Activated naive CD8-positive, alpha-beta T cell treated with anti-CD3 and anti-CD28 coated beads, Interleukin-2, amount 50 U/mL, for 24 hours (primary cell): ENCODE data around the gene GFOD1.
"Not testable (repeated sequence)": the region's sequence is repeated elsewhere in the genome, so short reads cannot be mapped to it uniquely, and the experiment has no call there.

Source experiments
- ATAC-seq: fragments of 150-1000 bp; cut with Tn5 transposase; one replicate; pipeline ENCODE4 v1.10.0; 2021
- DNase-seq: peaks from one replicate; pipeline ENCODE4 v3.0.0; 2021
- H3K27ac Mint-ChIP-seq: one replicate; pipeline ENCODE4 v1.8.0; 2021; ENCODE audit warnings: mild to moderate bottlenecking, mixed read lengths
- H3K27me3 Mint-ChIP-seq: one replicate; pipeline ENCODE4 v1.8.0; 2021; ENCODE audit warnings: mixed read lengths
- H3K36me3 Mint-ChIP-seq: one replicate; pipeline ENCODE4 v1.8.0; 2021; ENCODE audit warnings: low read depth, mixed read lengths
- H3K4me1 Mint-ChIP-seq: one replicate; pipeline ENCODE4 v1.8.0; 2021; ENCODE audit warnings: mixed read lengths
- H3K4me3 Mint-ChIP-seq: one replicate; pipeline ENCODE4 v1.8.0; 2021; ENCODE audit warnings: mild to moderate bottlenecking, moderate library complexity, mixed read lengths
- H3K9me3 Mint-ChIP-seq: one replicate; pipeline ENCODE4 v1.8.0; 2021; ENCODE audit warnings: mixed read lengths

Gene GFOD1

GRCh38 chr6:13348334-13349113 is 138.9 kb downstream of the GFOD1 start:
- no peak for ATAC-seq
- no peak overlapping the region for H3K27ac Mint-ChIP-seq
- H3K9me3 Mint-ChIP-seq = no peaks in the 10 kb centered on the region
- H3K27me3 Mint-ChIP-seq = no peaks in the 10 kb centered on the region
- DNase-seq = no peak
- H3K4me3 Mint-ChIP-seq = no peak overlapping the region
- H3K4me1 Mint-ChIP-seq = peaks cover 6% of the 10 kb centered on the region
- no peaks in the 10 kb centered on the region for H3K36me3 Mint-ChIP-seq

DNA sequence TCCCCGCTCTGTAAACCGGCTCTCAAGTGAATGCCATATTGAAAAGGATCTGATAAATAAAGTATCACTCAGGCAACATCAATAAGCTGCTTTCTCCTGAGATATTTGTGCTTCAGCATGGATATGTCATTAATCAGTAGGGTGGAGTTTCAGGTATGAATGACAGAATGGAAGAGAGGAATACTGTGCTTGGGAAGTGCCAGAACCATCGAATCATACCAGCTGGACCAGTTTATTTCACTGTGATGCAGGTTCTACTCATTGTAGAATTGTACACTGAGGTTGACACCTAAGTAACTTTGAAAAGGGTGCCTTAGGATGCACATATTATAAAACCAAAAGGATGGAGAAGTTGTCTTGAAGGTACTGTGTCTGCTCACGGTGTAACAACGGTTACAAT is 141.2 kb downstream of the GFOD1 start:
- no peak overlapping the region for H3K4me3 Mint-ChIP-seq
- no peak for ATAC-seq
- H3K27me3 Mint-ChIP-seq = no peaks in the 10 kb centered on the region

DNA sequence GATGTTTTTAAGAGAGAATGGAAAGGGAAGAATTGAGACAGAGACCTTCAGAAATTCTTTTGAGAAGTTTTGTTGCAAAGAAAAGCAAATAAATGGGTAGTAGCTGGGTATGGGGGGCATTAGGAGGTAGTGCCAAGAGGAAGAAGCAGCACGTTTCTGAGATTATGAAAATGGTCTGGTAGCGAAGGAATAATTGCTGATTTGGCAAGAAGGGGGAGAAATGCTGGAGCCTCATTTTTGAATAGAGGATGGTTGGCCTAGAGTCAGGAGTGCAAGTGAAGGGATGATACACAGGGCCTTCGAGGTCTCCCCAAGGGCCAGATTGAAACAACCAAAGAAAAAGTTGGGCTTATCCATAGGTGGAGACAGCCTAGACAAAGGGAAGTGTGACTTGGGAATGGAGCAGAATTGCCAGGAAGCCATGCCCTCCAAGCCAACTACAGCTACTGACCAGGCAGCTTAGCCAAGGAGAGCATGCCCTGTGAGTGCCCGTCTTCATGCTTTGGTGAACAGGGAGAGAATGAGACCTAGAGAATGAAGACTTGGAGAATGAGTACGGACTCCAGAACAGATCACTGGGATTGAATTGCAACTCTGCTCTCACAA is 144.9 kb downstream of the GFOD1 start:
- H3K4me3 Mint-ChIP-seq = no peak overlapping the region
- no peaks in the 10 kb centered on the region for H3K36me3 Mint-ChIP-seq
- ATAC-seq (no peak), DNase-seq (no peak)
- H3K4me1 Mint-ChIP-seq = peaks cover 15% of the 10 kb centered on the region
- H3K27me3 Mint-ChIP-seq = no peaks in the 10 kb centered on the region
- peaks cover 12% of the 10 kb centered on the region for H3K9me3 Mint-ChIP-seq
- H3K27ac Mint-ChIP-seq = no peak overlapping the region

More for the DNA sequence above, 141.2 kb downstream of the GFOD1 start:
- H3K9me3 Mint-ChIP-seq = peaks cover 12% of the 10 kb centered on the region
- no peaks in the 10 kb centered on the region for H3K36me3 Mint-ChIP-seq
- no peaks in the 10 kb centered on the region for H3K4me1 Mint-ChIP-seq
- H3K27ac Mint-ChIP-seq = no peak overlapping the region
- no peak for DNase-seq

DNA sequence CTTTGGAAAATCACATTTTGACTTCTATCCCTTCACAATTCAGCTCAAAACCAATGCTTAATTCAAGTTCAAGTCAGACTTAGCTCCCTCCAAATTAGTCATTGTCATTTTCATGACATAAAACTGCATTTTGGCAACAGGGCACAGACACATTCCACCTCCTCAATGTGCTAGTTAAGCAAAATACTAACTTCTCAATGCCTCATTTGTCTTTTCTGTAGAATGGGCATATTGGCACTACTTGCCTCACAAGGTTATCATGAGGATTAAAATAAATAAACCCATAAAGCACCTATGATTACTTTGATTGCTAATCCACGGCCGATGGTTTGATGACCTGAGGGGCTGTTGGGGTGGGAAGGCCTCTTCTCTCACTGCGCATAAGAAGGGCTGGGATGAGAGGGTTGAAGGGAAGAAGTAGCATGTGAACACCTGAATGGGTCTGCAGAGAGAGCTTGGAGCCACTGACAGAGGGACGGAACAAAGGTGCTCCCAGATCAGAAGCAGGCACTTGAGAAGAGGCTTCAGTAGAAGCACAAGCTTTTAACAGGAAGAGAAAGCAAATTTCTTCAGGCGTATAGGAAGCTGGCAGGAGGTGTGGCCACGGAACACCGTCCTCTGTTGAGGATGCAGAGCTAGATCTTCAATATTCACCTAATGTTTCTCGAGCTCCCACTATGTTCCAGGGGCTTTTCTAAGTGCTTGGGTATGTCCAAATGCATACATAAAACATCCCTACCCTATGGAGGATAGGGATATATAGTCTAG is 147.4 kb downstream of the GFOD1 start:
- H3K27me3 Mint-ChIP-seq = no peaks in the 10 kb centered on the region
- H3K36me3 Mint-ChIP-seq = no peaks in the 10 kb centered on the region
- ATAC-seq = no peak
- H3K9me3 Mint-ChIP-seq = peaks cover 12% of the 10 kb centered on the region
- H3K27ac Mint-ChIP-seq = no peak overlapping the region
- no peak for DNase-seq
- no peak overlapping the region for H3K4me3 Mint-ChIP-seq
- H3K4me1 Mint-ChIP-seq = peaks cover 24% of the 10 kb centered on the region

- ATAC-seq = no peak
- Mint-ChIP-seq H3K4me3 (no peak overlapping the region), H3K9me3 (peaks cover 12% of the 10 kb centered on the region), H3K27me3 (no peaks in the 10 kb centered on the region), H3K4me1 (peaks cover 27% of the 10 kb centered on the region), H3K27ac (peak overlapping the region; percentile 29), H3K36me3 (no peaks in the 10 kb centered on the region)
- DNase-seq = no peak
Observed at GRCh38 chr6:13338038-13338437, 149.4 kb downstream of the GFOD1 start.

DNA sequence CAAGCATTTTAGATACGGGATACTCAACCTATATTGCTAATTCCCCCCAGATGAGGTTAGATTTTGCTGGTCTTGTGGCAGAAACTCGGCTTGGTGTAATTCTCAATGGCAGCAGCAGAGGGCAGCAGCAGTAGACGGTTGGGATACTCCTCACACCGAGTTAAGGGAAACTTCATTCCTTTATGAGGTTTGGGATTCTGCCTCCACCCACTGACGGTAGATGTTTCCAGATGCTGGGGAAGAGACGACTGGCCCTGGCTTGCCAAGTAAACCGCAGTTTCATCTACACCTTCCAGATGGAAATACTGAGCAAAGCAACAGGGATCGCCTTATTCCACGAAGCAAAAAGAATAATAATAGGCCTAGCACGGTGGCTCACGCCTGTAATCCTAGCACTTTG is 150.8 kb downstream of the GFOD1 start:
- Mint-ChIP-seq H3K9me3 (no peaks in the 10 kb centered on the region), H3K27ac (no peak overlapping the region), H3K36me3 (no peaks in the 10 kb centered on the region), H3K27me3 (no peaks in the 10 kb centered on the region), H3K4me3 (no peak overlapping the region), H3K4me1 (peaks cover 29% of the 10 kb centered on the region)
- DNase-seq (peak; percentile 87), ATAC-seq (peak; percentile 57)

DNA sequence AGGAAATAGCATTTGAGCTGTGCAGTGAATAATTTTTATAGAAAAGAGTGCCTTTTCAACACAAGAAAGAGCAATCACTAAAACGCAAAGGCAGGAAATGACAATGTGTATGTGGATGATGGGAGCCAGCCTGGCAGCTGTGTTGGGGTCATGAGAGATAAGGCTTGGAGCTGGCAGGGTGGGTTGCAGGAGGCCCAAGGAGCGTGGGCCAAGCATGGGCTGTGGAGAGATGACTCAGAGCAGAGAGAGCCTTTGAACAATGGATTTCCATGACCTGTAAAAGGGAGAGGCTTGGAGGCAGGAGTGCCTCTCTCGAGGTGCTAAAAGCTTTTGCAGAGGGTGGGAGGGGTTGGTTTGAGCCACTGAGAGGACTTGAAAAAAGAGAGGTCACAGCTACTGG is 152.4 kb downstream of the GFOD1 start:
- Mint-ChIP-seq H3K27me3 (no peaks in the 10 kb centered on the region), H3K9me3 (no peaks in the 10 kb centered on the region), H3K36me3 (no peaks in the 10 kb centered on the region), H3K27ac (no peak overlapping the region), H3K4me3 (no peak overlapping the region), H3K4me1 (peaks cover 23% of the 10 kb centered on the region)
- ATAC-seq = peak; percentile 20
- DNase-seq = no peak

DNA sequence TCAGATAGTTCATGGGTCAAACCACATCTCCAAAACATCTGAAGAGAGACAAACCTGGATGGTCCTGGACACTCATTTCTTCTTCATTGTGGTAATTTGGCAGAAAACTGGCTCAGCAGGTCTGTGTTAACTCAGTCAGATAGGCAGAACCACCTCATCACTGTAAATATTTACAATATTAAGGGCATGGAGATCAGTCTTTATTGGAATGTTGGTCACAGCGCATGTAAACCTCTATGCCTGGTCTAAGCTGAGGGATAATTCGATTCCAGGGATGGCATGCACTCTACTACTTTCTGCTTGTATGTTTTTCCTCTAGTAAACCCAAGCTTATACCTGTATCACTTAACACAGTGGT is 155.1 kb downstream of the GFOD1 start:
- H3K4me1 Mint-ChIP-seq = peaks cover 28% of the 10 kb centered on the region
- ATAC-seq = no peak

GRCh38 chr6:13331516-13332348 is 155.7 kb downstream of the GFOD1 start:
- peaks cover 31% of the 10 kb centered on the region for H3K4me1 Mint-ChIP-seq
- H3K4me3 Mint-ChIP-seq = no peak overlapping the region
- no peaks in the 10 kb centered on the region for H3K36me3 Mint-ChIP-seq
- H3K27me3 Mint-ChIP-seq = no peaks in the 10 kb centered on the region
- no peak for DNase-seq
- no peaks in the 10 kb centered on the region for H3K9me3 Mint-ChIP-seq
- no peak overlapping the region for H3K27ac Mint-ChIP-seq
- ATAC-seq = no peak

More for the DNA sequence above, 155.1 kb downstream of the GFOD1 start:
- Mint-ChIP-seq H3K9me3 (no peaks in the 10 kb centered on the region), H3K27ac (no peak overlapping the region), H3K27me3 (no peaks in the 10 kb centered on the region), H3K4me3 (no peak overlapping the region), H3K36me3 (no peaks in the 10 kb centered on the region)
- DNase-seq = no peak

GRCh38 chr6:13328875-13329183 is 158.6 kb downstream of the GFOD1 start:
- Mint-ChIP-seq H3K4me3 (peak overlapping the region; percentile 90), H3K27ac (peak overlapping the region; percentile 88), H3K9me3 (no peaks in the 10 kb centered on the region), H3K4me1 (peaks cover 27% of the 10 kb centered on the region), H3K36me3 (peaks cover 15% of the 10 kb centered on the region), H3K27me3 (no peaks in the 10 kb centered on the region)
- DNase-seq = no peak
- no peak for ATAC-seq

DNA sequence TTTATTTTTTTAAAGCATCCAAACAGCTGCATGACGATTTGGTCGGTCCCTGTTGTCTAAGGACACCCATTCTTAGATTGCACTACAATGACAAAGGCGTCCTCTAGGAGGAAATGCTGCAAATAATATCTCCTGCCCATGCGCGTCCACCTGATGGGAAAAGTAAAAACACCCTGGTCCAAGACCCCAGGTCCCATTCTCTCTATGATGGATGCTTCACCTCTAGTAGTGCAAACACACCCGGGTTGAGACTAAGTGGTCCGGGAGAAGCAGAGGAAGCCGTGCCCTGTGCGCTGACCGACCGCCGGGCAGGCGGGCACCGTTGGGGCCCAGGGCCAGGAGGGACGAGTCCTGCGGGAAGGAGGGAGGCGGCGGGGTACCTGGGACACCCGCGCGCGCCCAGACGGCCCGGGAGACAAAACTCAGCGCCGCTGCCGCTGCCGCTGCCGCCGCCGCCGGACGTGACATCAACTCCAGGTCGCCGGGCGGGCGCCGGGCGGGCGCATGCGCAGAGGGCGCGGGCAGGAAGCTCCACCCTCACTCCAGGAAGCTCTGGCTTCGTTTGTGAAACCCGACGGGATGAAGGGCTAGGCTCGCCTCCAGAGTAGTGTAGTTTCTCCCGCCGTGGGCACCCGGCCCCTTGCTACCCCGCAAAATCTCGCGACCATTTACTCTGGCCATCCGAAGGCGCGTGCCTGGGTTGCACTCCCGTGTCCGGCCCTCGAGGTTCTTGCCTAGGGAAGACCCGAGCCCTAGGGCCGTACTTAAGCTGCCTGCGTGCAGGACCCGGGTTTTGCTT is 159.1 kb downstream of the GFOD1 start, which contains the start of gene TBC1D7:
TSS of gene TBC1D7 (minus strand) at position 462 of the 799 bp plus-strand sequence. CDS start 1,639 bp downstream, outside the sequence.
- H3K36me3 Mint-ChIP-seq = peaks cover 20% of the 10 kb centered on the region
- peak; percentile 92 for ATAC-seq
- peak within 1 kb of the TSS; percentile 90 for H3K4me3 Mint-ChIP-seq
- no peaks in the 10 kb centered on the region for H3K27me3 Mint-ChIP-seq
- H3K9me3 Mint-ChIP-seq = no peaks in the 10 kb centered on the region
- DNase-seq = peak; percentile 94
- peak within 1 kb of the TSS; percentile 88 for H3K27ac Mint-ChIP-seq
- peaks cover 27% of the 10 kb centered on the region for H3K4me1 Mint-ChIP-seq

DNA sequence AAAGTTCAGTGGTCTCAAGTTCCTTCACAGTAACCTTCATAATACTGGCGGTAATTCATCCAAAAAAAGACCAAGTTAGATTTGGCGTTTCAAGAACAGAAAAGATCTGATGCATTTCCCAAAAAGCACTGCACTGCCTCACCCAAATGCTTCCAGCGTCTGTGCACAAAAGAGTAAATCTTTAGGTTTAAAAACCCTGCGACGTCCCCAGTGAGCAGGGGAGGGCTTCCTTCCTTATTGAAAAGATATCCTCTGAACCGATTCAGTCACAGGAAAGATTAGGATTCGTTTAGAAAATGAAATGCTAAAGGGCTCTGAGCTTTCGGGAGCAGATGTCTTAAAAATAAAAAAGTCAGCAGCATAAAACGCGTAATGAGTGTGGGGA is 159.7 kb downstream of the GFOD1 start:
- Mint-ChIP-seq H3K4me1 (peaks cover 27% of the 10 kb centered on the region), H3K36me3 (peaks cover 20% of the 10 kb centered on the region), H3K27me3 (no peaks in the 10 kb centered on the region), H3K27ac (peak overlapping the region; percentile 80), H3K4me3 (peak overlapping the region; percentile 90), H3K9me3 (no peaks in the 10 kb centered on the region)
- DNase-seq = no peak
- no peak for ATAC-seq

DNA sequence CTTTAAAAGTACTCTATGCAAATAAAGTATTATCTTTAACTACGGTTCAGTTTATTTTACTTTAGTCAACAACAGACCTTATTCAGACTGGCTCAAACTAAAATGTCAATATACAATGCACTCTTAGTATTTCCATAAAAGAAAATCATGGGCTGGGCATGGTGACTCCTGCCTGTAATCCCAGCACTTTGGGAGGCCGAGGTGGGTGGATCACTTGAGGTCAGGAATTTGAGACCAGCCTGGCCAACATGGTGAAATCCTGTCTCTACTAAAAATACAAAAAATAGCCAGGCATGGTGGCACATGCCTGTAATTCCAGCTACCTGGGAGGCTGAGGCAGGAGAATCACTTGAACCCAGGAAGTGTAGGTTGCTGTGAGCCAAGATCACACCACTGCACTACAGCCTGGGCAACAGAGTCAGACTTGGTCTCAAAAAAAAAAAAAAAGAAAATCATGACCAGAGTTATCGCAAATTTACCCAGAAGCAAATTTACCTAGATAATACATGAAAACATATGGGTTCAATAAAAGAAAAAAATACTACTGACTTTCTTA is 161.3 kb downstream of the GFOD1 start:
- H3K9me3 Mint-ChIP-seq, H3K27ac Mint-ChIP-seq, DNase-seq, H3K27me3 Mint-ChIP-seq, ATAC-seq, H3K4me3 Mint-ChIP-seq: not testable (repeated sequence)
- H3K36me3 Mint-ChIP-seq = peaks cover 30% of the 10 kb centered on the region
- peaks cover 25% of the 10 kb centered on the region for H3K4me1 Mint-ChIP-seq
